Measurements from ENCODE around the gene CMTR1.
"Not testable (repeated sequence)": the region's sequence is repeated elsewhere in the genome, so short reads cannot be mapped to it uniquely, and the experiment has no call there.

The CMTR1 gene

GRCh38 chr6:37401658-37402057 lies 31.4 kb upstream of the CMTR1 start:
- not testable (repeated sequence) for H3K27me3 ChIP-seq (ENCODE audit: control insufficient read depth in 2 of 2, insufficient read depth in 2 of 2, low read length in 2 of 2); H3K27ac ChIP-seq (ENCODE audit: low read depth in 2 of 2, low read length in 2 of 2); H3K4me3 ChIP-seq (ENCODE audit: low read length in 2 of 2); H3K9me3 ChIP-seq (ENCODE audit: control insufficient read depth in 2 of 2, low read length in 2 of 2); H3K9ac ChIP-seq (ENCODE audit: low read depth in 1 of 2, low read length in 2 of 2); H3K4me1 ChIP-seq (ENCODE audit: control insufficient read depth in 2 of 2, insufficient read depth in 2 of 2, low read length in 2 of 2); H3K36me3 ChIP-seq (ENCODE audit: control insufficient read depth in 2 of 2, insufficient read depth in 2 of 2, low read length in 2 of 2)

GRCh38 chr6:37406726-37407341 lies 26.2 kb upstream of the CMTR1 start:
- Histone ChIP-seq H3K9me3 (ENCODE audit: control insufficient read depth in 2 of 2, low read length in 2 of 2) (no peaks in the 10 kb centered on the region), H3K36me3 (ENCODE audit: control insufficient read depth in 2 of 2, insufficient read depth in 2 of 2, low read length in 2 of 2) (no peaks in the 10 kb centered on the region), H3K9ac (ENCODE audit: low read depth in 1 of 2, low read length in 2 of 2) (no peak overlapping the region), H3K4me3 (ENCODE audit: low read length in 2 of 2) (no peak overlapping the region), H3K4me1 (ENCODE audit: control insufficient read depth in 2 of 2, insufficient read depth in 2 of 2, low read length in 2 of 2) (no peaks in the 10 kb centered on the region), H3K27me3 (ENCODE audit: control insufficient read depth in 2 of 2, insufficient read depth in 2 of 2, low read length in 2 of 2) (no peaks in the 10 kb centered on the region), H3K27ac (ENCODE audit: low read depth in 2 of 2, low read length in 2 of 2) (no peak overlapping the region)

- Histone ChIP-seq H3K9ac (ENCODE audit: low read depth in 1 of 2, low read length in 2 of 2) (no peak overlapping the region), H3K4me1 (ENCODE audit: control insufficient read depth in 2 of 2, insufficient read depth in 2 of 2, low read length in 2 of 2) (no peaks in the 10 kb centered on the region), H3K36me3 (ENCODE audit: control insufficient read depth in 2 of 2, insufficient read depth in 2 of 2, low read length in 2 of 2) (no peaks in the 10 kb centered on the region), H3K4me3 (ENCODE audit: low read length in 2 of 2) (no peak overlapping the region), H3K27me3 (ENCODE audit: control insufficient read depth in 2 of 2, insufficient read depth in 2 of 2, low read length in 2 of 2) (no peaks in the 10 kb centered on the region), H3K9me3 (ENCODE audit: control insufficient read depth in 2 of 2, low read length in 2 of 2) (no peaks in the 10 kb centered on the region), H3K27ac (ENCODE audit: low read depth in 2 of 2, low read length in 2 of 2) (no peak overlapping the region)
Measured at GRCh38 chr6:37407948-37408347, 25.1 kb upstream of the CMTR1 start.

- Histone ChIP-seq H3K27me3 (ENCODE audit: control insufficient read depth in 2 of 2, insufficient read depth in 2 of 2, low read length in 2 of 2) (no peaks in the 10 kb centered on the region), H3K36me3 (ENCODE audit: control insufficient read depth in 2 of 2, insufficient read depth in 2 of 2, low read length in 2 of 2) (no peaks in the 10 kb centered on the region), H3K9ac (ENCODE audit: low read depth in 1 of 2, low read length in 2 of 2) (no peak overlapping the region), H3K9me3 (ENCODE audit: control insufficient read depth in 2 of 2, low read length in 2 of 2) (no peaks in the 10 kb centered on the region), H3K4me1 (ENCODE audit: control insufficient read depth in 2 of 2, insufficient read depth in 2 of 2, low read length in 2 of 2) (no peaks in the 10 kb centered on the region), H3K4me3 (ENCODE audit: low read length in 2 of 2) (no peak overlapping the region), H3K27ac (ENCODE audit: low read depth in 2 of 2, low read length in 2 of 2) (no peak overlapping the region)
Measured at GRCh38 chr6:37409501-37409900, 23.5 kb upstream of the CMTR1 start.

GRCh38 chr6:37417393-37417792 lies 15.6 kb upstream of the CMTR1 start:
- Histone ChIP-seq H3K4me1 (ENCODE audit: control insufficient read depth in 2 of 2, insufficient read depth in 2 of 2, low read length in 2 of 2) (no peaks in the 10 kb centered on the region), H3K9me3 (ENCODE audit: control insufficient read depth in 2 of 2, low read length in 2 of 2) (no peaks in the 10 kb centered on the region), H3K4me3 (ENCODE audit: low read length in 2 of 2) (no peak overlapping the region), H3K36me3 (ENCODE audit: control insufficient read depth in 2 of 2, insufficient read depth in 2 of 2, low read length in 2 of 2) (no peaks in the 10 kb centered on the region), H3K9ac (ENCODE audit: low read depth in 1 of 2, low read length in 2 of 2) (no peak overlapping the region), H3K27me3 (ENCODE audit: control insufficient read depth in 2 of 2, insufficient read depth in 2 of 2, low read length in 2 of 2) (no peaks in the 10 kb centered on the region), H3K27ac (ENCODE audit: low read depth in 2 of 2, low read length in 2 of 2) (no peak overlapping the region)

- H3K27me3 ChIP-seq (ENCODE audit: control insufficient read depth in 2 of 2, insufficient read depth in 2 of 2, low read length in 2 of 2) = no peaks in the 10 kb centered on the region
- no peak overlapping the region for H3K9ac ChIP-seq (ENCODE audit: low read depth in 1 of 2, low read length in 2 of 2)
- H3K36me3 ChIP-seq (ENCODE audit: control insufficient read depth in 2 of 2, insufficient read depth in 2 of 2, low read length in 2 of 2) = no peaks in the 10 kb centered on the region
- no peaks in the 10 kb centered on the region for H3K4me1 ChIP-seq (ENCODE audit: control insufficient read depth in 2 of 2, insufficient read depth in 2 of 2, low read length in 2 of 2)
- no peak overlapping the region for H3K4me3 ChIP-seq (ENCODE audit: low read length in 2 of 2)
- no peak overlapping the region for H3K27ac ChIP-seq (ENCODE audit: low read depth in 2 of 2, low read length in 2 of 2)
- no peaks in the 10 kb centered on the region for H3K9me3 ChIP-seq (ENCODE audit: control insufficient read depth in 2 of 2, low read length in 2 of 2)
Measured at GRCh38 chr6:37418722-37419121, 14.3 kb upstream of the CMTR1 start.

- H3K27me3 ChIP-seq (ENCODE audit: control insufficient read depth in 2 of 2, insufficient read depth in 2 of 2, low read length in 2 of 2) = no peaks in the 10 kb centered on the region
- H3K36me3 ChIP-seq (ENCODE audit: control insufficient read depth in 2 of 2, insufficient read depth in 2 of 2, low read length in 2 of 2) = no peaks in the 10 kb centered on the region
- H3K4me3 ChIP-seq (ENCODE audit: low read length in 2 of 2) = no peak overlapping the region
- no peaks in the 10 kb centered on the region for H3K9me3 ChIP-seq (ENCODE audit: control insufficient read depth in 2 of 2, low read length in 2 of 2)
- no peak overlapping the region for H3K9ac ChIP-seq (ENCODE audit: low read depth in 1 of 2, low read length in 2 of 2)
- H3K27ac ChIP-seq (ENCODE audit: low read depth in 2 of 2, low read length in 2 of 2) = no peak overlapping the region
- H3K4me1 ChIP-seq (ENCODE audit: control insufficient read depth in 2 of 2, insufficient read depth in 2 of 2, low read length in 2 of 2) = no peaks in the 10 kb centered on the region
Measured at GRCh38 chr6:37426058-37426944, 6.7 kb upstream of the CMTR1 start.

- Histone ChIP-seq H3K4me1 (ENCODE audit: control insufficient read depth in 2 of 2, insufficient read depth in 2 of 2, low read length in 2 of 2) (no peaks in the 10 kb centered on the region), H3K9me3 (ENCODE audit: control insufficient read depth in 2 of 2, low read length in 2 of 2) (no peaks in the 10 kb centered on the region), H3K9ac (ENCODE audit: low read depth in 1 of 2, low read length in 2 of 2) (no peak overlapping the region), H3K4me3 (ENCODE audit: low read length in 2 of 2) (no peak overlapping the region), H3K27me3 (ENCODE audit: control insufficient read depth in 2 of 2, insufficient read depth in 2 of 2, low read length in 2 of 2) (no peaks in the 10 kb centered on the region), H3K36me3 (ENCODE audit: control insufficient read depth in 2 of 2, insufficient read depth in 2 of 2, low read length in 2 of 2) (no peaks in the 10 kb centered on the region), H3K27ac (ENCODE audit: low read depth in 2 of 2, low read length in 2 of 2) (no peak overlapping the region)
Measured at GRCh38 chr6:37426945-37427510, 6.0 kb upstream of the CMTR1 start.

- Histone ChIP-seq H3K27me3 (ENCODE audit: control insufficient read depth in 2 of 2, insufficient read depth in 2 of 2, low read length in 2 of 2) (no peaks in the 10 kb centered on the region), H3K27ac (ENCODE audit: low read depth in 2 of 2, low read length in 2 of 2) (no peak overlapping the region), H3K9ac (ENCODE audit: low read depth in 1 of 2, low read length in 2 of 2) (no peak overlapping the region), H3K36me3 (ENCODE audit: control insufficient read depth in 2 of 2, insufficient read depth in 2 of 2, low read length in 2 of 2) (no peaks in the 10 kb centered on the region), H3K9me3 (ENCODE audit: control insufficient read depth in 2 of 2, low read length in 2 of 2) (no peaks in the 10 kb centered on the region), H3K4me1 (ENCODE audit: control insufficient read depth in 2 of 2, insufficient read depth in 2 of 2, low read length in 2 of 2) (peaks cover 4 to 9% of the 10 kb centered on the region in 2 donors), H3K4me3 (ENCODE audit: low read length in 2 of 2) (no peak overlapping the region)
Measured at GRCh38 chr6:37429352-37429750, 3.7 kb upstream of the CMTR1 start.

- Histone ChIP-seq H3K9ac (ENCODE audit: low read depth in 1 of 2, low read length in 2 of 2) (peak overlapping the region; percentile 79 to 87), H3K9me3 (ENCODE audit: control insufficient read depth in 2 of 2, low read length in 2 of 2) (no peaks in the 10 kb centered on the region), H3K4me1 (ENCODE audit: control insufficient read depth in 2 of 2, insufficient read depth in 2 of 2, low read length in 2 of 2) (peaks cover 4 to 9% of the 10 kb centered on the region in 2 donors), H3K4me3 (ENCODE audit: low read length in 2 of 2) (peak overlapping the region; percentile 94), H3K36me3 (ENCODE audit: control insufficient read depth in 2 of 2, insufficient read depth in 2 of 2, low read length in 2 of 2) (peaks cover 11 to 16% of the 10 kb centered on the region in 2 donors), H3K27me3 (ENCODE audit: control insufficient read depth in 2 of 2, insufficient read depth in 2 of 2, low read length in 2 of 2) (no peaks in the 10 kb centered on the region), H3K27ac (ENCODE audit: low read depth in 2 of 2, low read length in 2 of 2) (peak overlapping the region; percentile 60 to 89)
Measured at GRCh38 chr6:37432590-37432915, 468 bp upstream of the CMTR1 start.
